Activated naive CD4-positive, alpha-beta T cell treated with anti-CD3 and anti-CD28 coated beads, Interleukin-2, amount 50 U/mL, for 72 hours (primary cell): ENCODE results near the gene ANTKMT. TPM values are rescaled to one million over a fixed set of nuclear protein-coding genes. Genes with fewer than 3 reads are reported as not detected.
A peak's percentile ranks its signal among the peaks of the same experiment; 100 is the strongest.

Source experiments
- ATAC-seq, 2 donors: fragments of 150-1000 bp; cut with Tn5 transposase; 2 replicates each; pipeline ENCODE4 v1.10.0; 2021; ENCODE audit warnings: mild to moderate bottlenecking in 2 of 2, moderate library complexity in 2 of 2
- DNase-seq, 2 donors: peaks; one replicate each; pipeline ENCODE4 v3.0.0; 2021 to 2022; ENCODE audit warnings: low spot score in 2 of 2
- H3K27ac Mint-ChIP-seq, 2 donors: one replicate each; pipeline ENCODE4 v1.8.0; 2022; ENCODE audit warnings: mild to moderate bottlenecking in 2 of 2, mixed read lengths in 2 of 2
- H3K36me3 Mint-ChIP-seq, 2 donors: one replicate each; pipeline ENCODE4 v1.8.0; 2022; ENCODE audit warnings: mixed read lengths in 2 of 2
- H3K9me3 Mint-ChIP-seq, 2 donors: one replicate each; pipeline ENCODE4 v1.8.0; 2022; ENCODE audit warnings: mixed read lengths in 2 of 2
- total RNA-seq, 2 donors: library from RNA; stranded (reverse); gene quantifications; one replicate each; pipeline ENCODE4 v1.2.3, GENCODE V29; 2022

ANTKMT gene
- total RNA-seq, 2 donors from 2014 or later = 17.6 to 22.6 TPM

DNA sequence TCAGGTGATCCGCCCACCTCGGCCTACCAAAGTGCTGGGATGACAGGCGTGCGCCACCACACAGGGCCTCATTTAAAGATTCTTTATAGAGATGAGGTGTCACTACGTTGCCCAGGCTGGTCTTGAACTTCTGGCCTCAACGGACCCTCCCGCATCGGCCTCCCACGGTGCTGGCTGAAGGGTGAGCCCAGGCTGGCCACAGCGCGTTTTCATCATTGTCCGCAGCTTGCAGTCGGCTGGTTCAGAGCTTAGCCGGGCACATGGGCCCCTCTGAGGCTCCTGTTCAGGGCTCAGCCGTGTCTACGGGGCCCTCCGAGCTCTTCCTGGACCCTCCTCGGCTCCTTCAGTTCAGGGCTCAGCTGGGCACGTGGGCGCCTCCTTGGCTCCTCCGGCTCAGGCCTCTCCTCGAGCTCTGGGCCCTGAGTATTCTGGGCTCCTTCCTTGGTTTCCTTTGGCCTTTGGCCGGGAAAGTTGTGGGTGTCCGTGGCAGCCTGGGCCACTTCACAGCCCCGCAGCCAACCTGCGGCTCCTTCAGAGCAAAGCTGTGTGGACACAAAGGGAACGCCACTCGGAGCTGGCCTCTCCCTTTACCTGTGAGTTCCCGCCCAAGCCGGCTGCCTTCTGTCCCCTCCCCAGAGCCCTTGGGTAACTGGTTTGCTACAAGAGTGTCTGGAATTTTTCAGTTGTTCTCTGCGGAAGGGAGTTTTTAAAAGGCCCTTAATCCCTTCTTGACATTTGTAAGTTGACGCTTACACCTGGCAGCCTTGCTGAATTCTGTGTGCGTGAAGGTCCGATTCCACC, 38.4 kb downstream of the ANTKMT start:
- ATAC-seq = no peak
- Mint-ChIP-seq H3K36me3 (peaks cover 0 to 6% of the 10 kb centered on the region in 2 donors), H3K27ac (no peak overlapping the region), H3K9me3 (no peaks in the 10 kb centered on the region)
- no peak for DNase-seq

DNA sequence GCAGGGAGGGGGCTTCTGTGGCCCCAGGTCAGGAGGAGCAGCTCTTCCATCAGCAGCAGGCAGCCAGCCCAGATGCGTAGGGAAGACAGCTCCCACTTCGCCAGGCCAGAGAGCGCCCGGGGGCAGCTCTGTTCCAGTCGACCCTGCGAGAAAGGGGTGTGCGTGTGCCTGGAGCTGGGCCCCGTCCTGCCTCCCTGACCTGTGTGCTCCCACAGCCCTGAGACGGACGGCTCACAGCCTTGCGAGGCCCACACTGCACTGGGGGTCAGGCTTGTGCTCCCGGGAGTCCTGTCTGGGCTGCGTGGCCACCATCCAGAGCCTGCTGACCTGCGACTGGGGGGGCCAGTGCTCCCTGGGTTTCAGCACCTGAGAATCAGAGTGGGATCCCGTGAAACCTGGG, 39.1 kb downstream of the ANTKMT start:
- Mint-ChIP-seq H3K9me3 (no peaks in the 10 kb centered on the region), H3K36me3 (peaks cover 0 to 6% of the 10 kb centered on the region in 2 donors), H3K27ac (no peak overlapping the region)
- ATAC-seq (no peak), DNase-seq (no peak)

DNA sequence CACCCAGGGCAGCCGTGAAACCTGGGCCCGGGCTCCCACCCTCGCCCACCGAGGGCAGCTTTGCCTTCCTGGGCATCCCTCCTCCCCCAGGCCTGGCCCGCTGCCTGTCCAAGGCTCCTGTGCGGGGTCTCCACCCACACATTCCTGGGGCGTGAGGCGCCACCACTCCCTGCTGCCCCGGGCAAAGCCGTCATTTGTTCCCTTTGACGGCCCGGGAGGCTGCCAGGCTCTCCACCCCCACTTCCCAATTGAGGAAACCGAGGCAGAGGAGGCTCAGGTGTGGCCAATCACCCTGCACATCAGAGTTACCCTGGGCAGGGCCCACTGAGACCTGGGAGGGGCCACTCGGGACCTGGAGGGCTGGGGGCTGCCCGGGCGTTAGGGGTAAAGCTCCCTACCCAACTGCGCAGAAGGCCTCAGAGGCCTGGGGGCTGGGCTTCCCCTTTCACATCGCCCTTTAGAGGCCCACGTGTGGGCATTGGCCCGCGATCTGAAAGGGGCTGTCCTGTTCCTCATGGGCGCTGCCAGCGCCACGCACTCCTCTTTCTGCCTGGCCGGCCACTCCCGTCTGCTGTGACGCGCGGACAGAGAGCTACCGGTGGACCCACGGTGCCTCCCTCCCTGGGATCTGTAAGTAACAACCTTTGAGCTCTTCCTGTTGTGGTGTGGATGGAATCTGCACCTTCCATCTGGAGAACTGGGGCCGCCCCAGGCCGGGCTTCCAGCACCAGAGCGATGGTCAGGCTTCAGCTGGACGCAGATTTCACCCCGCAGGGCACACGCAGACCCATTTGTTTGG, 39.8 kb downstream of the ANTKMT start, which contains the start of gene MSLN:
TSS of gene MSLN (plus strand) at position 190 of the 799 bp plus-strand sequence. CDS start 1,947 bp downstream, outside the sequence.
- Mint-ChIP-seq H3K27ac (no peak within 1 kb of the TSS), H3K36me3 (peaks cover 0 to 6% of the 10 kb centered on the region in 2 donors), H3K9me3 (no peaks in the 10 kb centered on the region)
- ATAC-seq (no peak), DNase-seq (no peak)

DNA sequence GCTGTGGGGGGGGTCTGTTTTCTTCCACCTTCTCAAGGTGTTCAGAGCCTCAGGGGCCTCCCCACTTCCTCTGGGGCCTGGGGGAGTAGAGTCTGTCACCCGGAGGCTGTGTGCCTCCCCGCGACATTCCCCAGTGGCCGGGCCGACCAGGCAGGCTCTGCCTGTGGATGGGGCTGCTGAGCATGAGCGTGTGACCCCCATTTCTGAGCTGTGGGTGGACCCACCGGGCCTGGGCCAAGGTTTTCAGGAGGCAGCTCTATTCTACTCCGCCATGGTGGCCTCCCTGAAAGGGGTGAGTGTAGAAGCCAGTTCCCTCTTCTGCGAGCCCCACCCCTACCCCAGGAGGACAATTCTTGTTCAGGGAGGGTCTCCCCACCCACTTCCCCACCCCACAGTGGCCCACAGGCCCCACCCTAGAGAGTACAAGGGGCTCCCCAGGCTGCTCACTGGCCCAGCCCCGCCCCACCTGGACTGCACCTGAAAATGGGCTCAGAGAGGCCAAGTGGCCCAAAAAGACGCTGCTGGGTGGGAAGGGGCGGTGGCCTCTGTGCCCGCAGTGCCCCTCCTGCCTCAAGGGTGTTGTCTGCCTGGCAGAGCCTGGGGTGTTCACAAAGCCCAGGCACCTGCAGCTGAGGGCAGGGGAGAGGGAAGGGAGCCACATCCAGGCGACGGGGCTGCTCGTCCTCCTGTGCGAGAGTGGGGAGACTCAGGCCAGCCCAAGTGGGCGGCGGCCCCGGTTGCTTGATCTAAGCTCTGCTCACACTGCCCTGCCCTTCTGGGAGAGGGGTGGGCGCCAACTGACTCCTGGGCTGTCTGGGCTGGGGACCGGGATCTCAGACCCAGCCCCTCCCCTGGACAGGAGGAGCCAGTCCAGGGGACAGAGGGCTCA, 40.9 kb downstream of the ANTKMT start:
- no peak for DNase-seq
- Mint-ChIP-seq H3K27ac (no peak overlapping the region), H3K36me3 (no peaks in the 10 kb centered on the region), H3K9me3 (no peaks in the 10 kb centered on the region)
- ATAC-seq = no peak

DNA sequence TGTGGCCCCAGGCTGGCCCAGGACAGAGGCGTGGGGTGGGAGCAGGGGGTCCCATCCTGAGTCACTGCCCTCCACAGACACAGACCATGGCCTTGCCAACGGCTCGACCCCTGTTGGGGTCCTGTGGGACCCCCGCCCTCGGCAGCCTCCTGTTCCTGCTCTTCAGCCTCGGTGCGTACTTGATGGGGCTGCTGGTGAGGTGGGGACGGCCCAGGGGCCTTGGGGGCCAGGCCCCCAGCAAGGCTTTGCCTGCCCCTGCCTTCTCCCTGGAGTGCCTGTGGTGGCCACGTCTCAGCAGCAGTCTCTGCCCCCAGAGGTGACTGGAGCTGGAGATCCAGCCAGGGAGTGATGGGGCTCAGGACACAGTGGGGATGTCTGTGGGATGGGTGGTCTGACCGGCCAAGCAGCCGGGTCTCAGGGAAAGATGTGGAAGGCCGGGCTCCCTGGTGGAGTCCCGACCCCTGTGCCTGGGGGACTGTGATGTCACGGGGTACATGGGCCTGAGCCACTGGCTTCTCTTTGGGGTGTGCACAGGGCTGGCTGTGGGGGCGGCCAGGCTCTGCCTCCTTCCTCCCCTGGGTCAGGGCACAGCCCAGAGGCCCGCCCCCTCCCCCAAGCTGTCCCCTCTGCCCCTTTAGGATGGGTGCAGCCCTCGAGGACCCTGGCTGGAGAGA, 41.8 kb downstream of the ANTKMT start:
- H3K9me3 Mint-ChIP-seq = no peaks in the 10 kb centered on the region
- no peaks in the 10 kb centered on the region for H3K36me3 Mint-ChIP-seq
- no peak for DNase-seq
- peak in 1 of 2 donors; percentile 23 for ATAC-seq
- H3K27ac Mint-ChIP-seq = no peak overlapping the region

DNA sequence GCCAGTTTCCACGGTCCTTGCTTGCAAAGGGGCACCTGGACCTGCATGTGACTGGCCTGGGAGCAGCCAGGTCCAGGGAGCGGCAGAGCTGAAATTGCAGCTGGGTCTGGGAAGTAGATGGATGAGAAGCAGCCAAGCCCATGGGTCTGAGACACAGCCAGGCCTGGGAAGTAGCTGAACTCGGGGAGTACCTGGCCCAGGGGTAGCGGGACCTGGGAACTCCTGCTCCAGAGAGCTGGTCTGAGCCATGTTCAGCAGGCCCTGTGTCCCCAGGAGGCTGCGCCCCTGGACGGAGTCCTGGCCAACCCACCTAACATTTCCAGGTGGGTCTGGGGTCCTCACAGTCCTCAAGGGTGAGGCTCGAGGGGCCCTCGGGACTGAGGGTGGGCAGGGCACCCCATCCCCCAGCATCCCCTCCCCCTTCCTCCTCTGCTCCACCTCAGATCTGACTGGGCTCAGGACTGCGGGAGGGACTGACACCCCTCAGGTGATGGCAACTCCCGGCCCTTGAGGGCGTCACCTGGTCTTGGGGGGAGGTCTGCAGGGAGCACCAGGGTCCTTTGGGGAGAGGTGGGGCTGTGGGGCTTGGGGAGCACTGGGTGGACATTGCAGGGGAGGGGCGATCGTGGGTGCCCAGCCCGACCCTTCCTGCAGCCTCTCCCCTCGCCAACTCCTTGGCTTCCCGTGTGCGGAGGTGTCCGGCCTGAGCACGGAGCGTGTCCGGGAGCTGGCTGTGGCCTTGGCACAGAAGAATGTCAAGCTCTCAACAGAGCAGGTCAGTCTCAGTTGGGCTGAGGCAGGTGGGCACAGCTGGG, 42.6 kb downstream of the ANTKMT start:
- no peaks in the 10 kb centered on the region for H3K9me3 Mint-ChIP-seq
- no peak for DNase-seq
- ATAC-seq = no peak
- no peaks in the 10 kb centered on the region for H3K36me3 Mint-ChIP-seq
- H3K27ac Mint-ChIP-seq = no peak overlapping the region

DNA sequence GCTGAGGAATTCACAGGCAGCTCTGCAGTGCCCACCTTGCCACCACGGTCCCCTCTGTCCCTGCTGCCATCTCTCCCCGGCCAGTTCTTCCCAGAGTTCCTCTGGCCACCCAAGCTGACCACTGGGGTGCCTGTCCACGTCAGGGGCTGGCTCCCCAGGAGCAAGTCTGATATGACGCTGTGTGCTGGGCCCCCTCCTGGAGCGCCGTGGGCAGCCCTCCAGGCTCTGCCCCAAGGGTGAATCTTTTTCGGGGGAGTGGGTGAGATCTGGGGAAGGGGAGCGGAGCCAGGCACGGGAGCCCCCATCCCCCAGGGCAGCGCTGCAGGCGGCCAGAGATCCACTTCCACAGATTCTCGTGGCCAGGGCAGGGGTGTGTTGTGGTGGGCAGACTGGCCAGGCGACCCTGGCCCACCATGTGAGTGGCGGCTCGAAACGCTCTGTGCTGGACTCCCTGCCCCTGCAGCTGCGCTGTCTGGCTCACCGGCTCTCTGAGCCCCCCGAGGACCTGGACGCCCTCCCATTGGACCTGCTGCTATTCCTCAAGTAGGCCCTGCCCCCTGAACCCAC, 43.3 kb downstream of the ANTKMT start:
- H3K9me3 Mint-ChIP-seq = no peaks in the 10 kb centered on the region
- no peak overlapping the region for H3K27ac Mint-ChIP-seq
- no peak for DNase-seq
- ATAC-seq = no peak
- no peaks in the 10 kb centered on the region for H3K36me3 Mint-ChIP-seq

DNA sequence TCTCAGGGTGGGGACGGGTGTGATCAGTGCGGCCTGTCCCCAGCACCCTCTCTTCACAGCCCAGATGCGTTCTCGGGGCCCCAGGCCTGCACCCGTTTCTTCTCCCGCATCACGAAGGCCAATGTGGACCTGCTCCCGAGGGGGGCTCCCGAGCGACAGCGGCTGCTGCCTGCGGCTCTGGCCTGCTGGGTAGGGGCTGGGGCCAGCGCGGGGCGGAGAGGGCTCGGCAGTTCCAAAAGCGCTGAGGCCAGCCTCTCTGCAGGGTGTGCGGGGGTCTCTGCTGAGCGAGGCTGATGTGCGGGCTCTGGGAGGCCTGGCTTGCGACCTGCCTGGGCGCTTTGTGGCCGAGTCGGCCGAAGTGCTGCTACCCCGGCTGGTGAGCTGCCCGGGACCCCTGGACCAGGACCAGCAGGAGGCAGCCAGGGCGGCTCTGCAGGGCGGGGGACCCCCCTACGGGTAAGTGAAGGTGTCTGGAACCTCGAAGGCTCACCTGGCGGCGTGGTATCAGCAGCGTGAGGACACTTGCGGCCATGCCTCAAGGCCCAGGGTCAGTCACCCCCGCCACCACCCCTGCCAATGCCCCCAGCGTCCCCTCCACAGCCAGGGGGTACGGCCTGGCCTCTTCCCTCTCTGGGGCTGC, 44.0 kb downstream of the ANTKMT start:
- no peak overlapping the region for H3K27ac Mint-ChIP-seq
- no peaks in the 10 kb centered on the region for H3K36me3 Mint-ChIP-seq
- H3K9me3 Mint-ChIP-seq = no peaks in the 10 kb centered on the region
- DNase-seq (no peak), ATAC-seq (no peak)

DNA sequence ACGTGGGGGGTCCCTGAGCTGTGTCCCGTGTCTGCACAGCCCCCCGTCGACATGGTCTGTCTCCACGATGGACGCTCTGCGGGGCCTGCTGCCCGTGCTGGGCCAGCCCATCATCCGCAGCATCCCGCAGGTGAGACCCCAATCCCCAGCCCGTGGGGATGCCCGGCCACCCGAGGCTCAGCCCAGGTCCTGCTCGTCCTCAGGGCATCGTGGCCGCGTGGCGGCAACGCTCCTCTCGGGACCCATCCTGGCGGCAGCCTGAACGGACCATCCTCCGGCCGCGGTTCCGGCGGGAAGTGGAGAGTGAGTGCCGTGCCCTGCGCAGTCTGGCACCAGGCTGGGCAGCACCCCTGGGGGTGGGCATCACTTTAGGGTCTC, 44.5 kb downstream of the ANTKMT start:
- ATAC-seq (no peak), DNase-seq (no peak)
- Mint-ChIP-seq H3K36me3 (no peaks in the 10 kb centered on the region), H3K27ac (no peak overlapping the region), H3K9me3 (no peaks in the 10 kb centered on the region)

DNA sequence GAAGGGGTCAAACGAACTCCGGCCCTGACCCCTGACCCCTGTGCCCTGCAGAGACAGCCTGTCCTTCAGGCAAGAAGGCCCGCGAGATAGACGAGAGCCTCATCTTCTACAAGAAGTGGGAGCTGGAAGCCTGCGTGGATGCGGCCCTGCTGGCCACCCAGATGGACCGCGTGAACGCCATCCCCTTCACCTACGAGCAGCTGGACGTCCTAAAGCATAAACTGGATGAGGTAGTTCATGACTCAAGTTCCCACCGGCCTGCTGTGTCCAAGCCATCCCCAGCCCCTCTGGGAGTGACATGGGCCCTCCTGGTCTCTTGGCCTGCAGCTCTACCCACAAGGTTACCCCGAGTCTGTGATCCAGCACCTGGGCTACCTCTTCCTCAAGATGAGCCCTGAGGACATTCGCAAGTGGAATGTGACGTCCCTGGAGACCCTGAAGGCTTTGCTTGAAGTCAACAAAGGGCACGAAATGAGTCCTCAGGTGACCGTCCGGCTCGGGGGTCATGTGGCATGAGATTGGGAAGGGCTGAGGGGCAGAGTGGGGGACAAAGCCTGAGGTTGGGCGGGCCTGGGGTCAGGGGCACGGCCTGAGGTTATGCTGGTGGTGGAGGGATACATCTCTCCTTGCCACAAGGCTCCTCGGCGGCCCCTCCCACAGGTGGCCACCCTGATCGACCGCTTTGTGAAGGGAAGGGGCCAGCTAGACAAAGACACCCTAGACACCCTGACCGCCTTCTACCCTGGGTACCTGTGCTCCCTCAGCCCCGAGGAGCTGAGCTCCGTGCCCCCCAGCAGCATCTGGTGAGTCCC, 45.3 kb downstream of the ANTKMT start:
- ATAC-seq (no peak), DNase-seq (no peak)
- Mint-ChIP-seq H3K27ac (no peak overlapping the region), H3K36me3 (no peaks in the 10 kb centered on the region), H3K9me3 (no peaks in the 10 kb centered on the region)

DNA sequence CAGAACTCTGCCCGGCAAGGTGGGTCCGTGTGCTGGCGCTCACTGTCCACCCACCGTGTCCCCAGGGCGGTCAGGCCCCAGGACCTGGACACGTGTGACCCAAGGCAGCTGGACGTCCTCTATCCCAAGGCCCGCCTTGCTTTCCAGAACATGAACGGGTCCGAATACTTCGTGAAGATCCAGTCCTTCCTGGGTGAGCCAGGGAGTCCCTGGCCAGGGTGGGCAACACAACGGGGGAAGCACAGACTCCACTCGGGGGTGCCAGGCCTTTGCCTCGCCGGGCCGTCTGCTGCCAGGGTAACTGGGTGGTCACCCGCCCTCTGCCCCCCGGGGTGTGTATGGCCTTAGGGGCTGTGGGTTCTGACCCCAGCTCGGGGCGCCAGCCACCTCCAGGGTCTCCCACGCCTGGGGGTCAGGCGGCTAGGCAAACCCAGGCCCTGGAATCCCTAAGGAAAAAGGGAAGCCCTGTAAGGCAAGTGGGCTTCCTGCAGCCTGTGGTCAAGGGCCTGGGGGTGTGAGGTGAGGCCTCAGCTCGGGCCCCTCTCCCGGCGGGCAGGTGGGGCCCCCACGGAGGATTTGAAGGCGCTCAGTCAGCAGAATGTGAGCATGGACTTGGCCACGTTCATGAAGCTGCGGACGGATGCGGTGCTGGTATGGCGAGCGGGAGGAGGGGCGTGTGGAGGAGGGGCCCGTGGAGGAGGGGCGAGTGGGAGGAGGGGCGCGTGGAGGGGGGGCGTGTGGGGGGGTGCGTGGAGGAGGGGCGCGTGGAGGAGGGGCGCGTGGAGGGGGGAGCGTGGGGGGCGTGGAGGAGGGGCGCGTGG, 46.1 kb downstream of the ANTKMT start:
- DNase-seq = no peak
- H3K9me3 Mint-ChIP-seq = no peaks in the 10 kb centered on the region

DNA sequence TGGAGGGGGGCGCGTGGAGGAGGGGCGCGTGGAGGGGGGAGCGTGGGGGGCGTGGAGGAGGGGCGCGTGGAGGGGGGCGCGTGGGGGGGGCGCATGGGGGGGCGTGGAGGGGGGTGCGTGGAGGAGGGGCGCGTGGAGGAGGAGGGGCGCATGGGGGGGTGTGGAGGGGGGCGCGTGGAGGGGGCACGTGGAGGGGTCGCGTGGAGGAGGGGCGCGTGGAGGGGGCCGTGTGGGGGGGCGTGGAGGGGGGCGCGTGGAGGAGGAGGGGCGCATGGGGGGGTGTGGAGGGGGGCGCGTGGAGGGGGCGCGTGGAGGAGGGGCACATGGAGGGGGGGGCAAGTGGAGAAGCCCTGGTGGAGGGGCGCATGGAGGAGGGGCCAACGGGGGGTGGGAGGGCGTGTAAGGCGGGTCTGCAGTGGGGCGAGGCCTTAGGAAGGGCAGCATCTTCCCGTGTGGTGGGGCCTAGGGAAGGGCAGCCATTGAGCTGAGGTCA, 46.8 kb downstream of the ANTKMT start:
- H3K9me3 Mint-ChIP-seq = no peaks in the 10 kb centered on the region
- H3K36me3 Mint-ChIP-seq = no peaks in the 10 kb centered on the region
- no peak for ATAC-seq

More for the DNA sequence above, 46.1 kb downstream of the ANTKMT start:
- no peaks in the 10 kb centered on the region for H3K36me3 Mint-ChIP-seq
- no peak for ATAC-seq
- H3K27ac Mint-ChIP-seq = no peak overlapping the region

DNA sequence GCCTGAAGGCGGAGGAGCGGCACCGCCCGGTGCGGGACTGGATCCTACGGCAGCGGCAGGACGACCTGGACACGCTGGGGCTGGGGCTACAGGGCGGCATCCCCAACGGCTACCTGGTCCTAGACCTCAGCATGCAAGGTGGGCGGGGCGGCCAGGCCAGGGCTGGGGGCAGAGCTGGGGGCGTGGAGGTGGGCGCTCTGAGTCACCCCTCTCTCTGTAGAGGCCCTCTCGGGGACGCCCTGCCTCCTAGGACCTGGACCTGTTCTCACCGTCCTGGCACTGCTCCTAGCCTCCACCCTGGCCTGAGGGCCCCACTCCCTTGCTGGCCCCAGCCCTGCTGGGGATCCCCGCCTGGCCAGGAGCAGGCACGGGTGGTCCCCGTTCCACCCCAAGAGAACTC, 47.5 kb downstream of the ANTKMT start:
- no peaks in the 10 kb centered on the region for H3K36me3 Mint-ChIP-seq
- no peak overlapping the region for H3K27ac Mint-ChIP-seq
- ATAC-seq = peak in 1 of 2 donors; percentile 11
- H3K9me3 Mint-ChIP-seq = no peaks in the 10 kb centered on the region
- no peak for DNase-seq

More for the DNA sequence above, 46.8 kb downstream of the ANTKMT start:
- no peak overlapping the region for H3K27ac Mint-ChIP-seq
- no peak for DNase-seq
